GM12878 (cell line): ENCODE results near the gene PGLYRP2.

ENCODE experiments used
- CTCF ChIP-seq, 3 experiments: IDR thresholded peaks in 2 of 3; conservative IDR thresholded peaks in 1 of 3; 2 replicates each; pipeline ENCODE4 v1.5.1; 2011; ENCODE audit warnings: low read depth in 3 of 3, low read length in 3 of 3, mild to moderate bottlenecking in 3 of 3, control low read depth in 2 of 3, moderate library complexity in 2 of 3, inconsistent platforms in 1 of 3, mixed read lengths in 1 of 3; ENCODE audit not compliant: control insufficient read depth in 2 of 3, insufficient read depth in 1 of 3; ENCODE audit errors: extremely low read depth in 1 of 3
- ELK1 ChIP-seq: IDR thresholded peaks from 2 replicates; pipeline ENCODE4 v1.6.1; 2012; ENCODE audit warnings: low read depth, low read length, improper control_type of control experiment
- IRF3 ChIP-seq: fragments of 450-650 bp; IDR thresholded peaks from 2 replicates; pipeline ENCODE4 v1.6.1; 2014; ENCODE audit warnings: mild to moderate bottlenecking
- ZZZ3 ChIP-seq: IDR thresholded peaks from 2 replicates; pipeline ENCODE4 v1.6.1; 2011; ENCODE audit warnings: low read depth; ENCODE audit not compliant: control insufficient read depth, insufficient read length

- no peak for TF ChIP-seq ZZZ3
- TF ChIP-seq CTCF (IDR thresholded peaks at IDR 0.05 in 2 of 3, conservative IDR thresholded peaks at IDR 0.05 in 1 of 3; ENCODE audit: control insufficient read depth in 2 of 3, extremely low read depth in 1 of 3, insufficient read depth in 1 of 3, low read depth in 3 of 3, low read length in 3 of 3), result no peak
- TF ChIP-seq ELK1, result no peak
- no peak for TF ChIP-seq IRF3
Measured at GRCh38 chr19:15433519-15434069, 45.7 kb downstream of the PGLYRP2 start.
